ENCODE results near the gene RPS19BP1.

The RPS19BP1 gene

GRCh38 chr22:39488563-39489083 is 43.9 kb downstream of the RPS19BP1 start:
- no peak for DNase-seq

DNA sequence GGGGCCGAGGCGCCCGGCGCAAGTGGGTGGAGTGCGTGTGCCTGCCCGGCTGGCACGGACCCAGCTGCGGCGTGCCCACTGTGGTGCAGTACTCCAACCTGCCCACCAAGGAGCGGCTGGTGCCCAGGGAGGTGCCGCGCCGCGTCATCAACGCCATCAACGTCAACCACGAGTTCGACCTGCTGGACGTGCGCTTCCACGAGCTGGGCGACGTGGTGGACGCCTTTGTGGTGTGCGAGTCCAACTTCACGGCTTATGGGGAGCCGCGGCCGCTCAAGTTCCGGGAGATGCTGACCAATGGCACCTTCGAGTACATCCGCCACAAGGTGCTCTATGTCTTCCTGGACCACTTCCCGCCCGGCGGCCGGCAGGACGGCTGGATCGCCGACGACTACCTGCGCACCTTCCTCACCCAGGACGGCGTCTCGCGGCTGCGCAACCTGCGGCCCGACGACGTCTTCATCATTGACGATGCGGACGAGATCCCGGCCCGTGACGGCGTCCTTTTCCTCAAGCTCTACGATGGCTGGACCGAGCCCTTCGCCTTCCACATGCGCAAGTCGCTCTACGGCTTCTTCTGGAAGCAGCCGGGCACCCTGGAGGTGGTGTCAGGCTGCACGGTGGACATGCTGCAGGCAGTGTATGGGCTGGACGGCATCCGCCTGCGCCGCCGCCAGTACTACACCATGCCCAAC is 44.6 kb downstream of the RPS19BP1 start:
- no peak for DNase-seq

DNA sequence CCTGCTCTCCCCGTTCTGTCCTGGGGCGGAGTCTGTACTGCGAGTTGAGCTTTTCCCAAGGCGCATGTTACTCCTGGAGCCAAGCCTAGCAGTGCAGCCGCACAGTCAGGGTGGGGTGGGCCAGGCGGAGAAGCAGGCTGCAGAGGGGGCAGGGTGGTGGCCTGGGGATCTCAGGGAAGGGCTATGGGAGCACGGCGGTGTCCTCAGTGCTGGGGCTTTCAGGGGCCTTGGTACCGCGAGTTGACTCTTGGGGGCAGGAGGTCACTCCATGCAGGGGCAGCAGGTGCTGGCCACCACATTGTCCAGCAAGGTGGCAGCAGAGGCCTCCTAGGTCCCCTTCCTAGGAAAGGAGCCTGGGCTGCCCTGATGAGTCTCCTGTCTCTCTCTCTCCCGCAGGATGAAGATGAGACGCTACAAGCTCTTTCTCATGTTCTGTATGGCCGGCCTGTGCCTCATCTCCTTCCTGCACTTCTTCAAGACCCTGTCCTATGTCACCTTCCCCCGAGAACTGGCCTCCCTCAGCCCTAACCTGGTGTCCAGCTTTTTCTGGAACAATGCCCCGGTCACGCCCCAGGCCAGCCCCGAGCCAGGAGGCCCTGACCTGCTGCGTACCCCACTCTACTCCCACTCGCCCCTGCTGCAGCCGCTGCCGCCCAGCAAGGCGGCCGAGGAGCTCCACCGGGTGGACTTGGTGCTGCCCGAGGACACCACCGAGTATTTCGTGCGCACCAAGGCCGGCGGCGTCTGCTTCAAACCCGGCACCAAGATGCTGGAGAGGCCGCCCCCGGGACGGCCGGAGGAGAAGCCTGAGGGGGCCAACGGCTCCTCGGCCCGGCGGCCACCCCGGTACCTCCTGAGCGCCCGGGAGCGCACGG is 45.4 kb downstream of the RPS19BP1 start:
- DNase-seq: no peak

DNA sequence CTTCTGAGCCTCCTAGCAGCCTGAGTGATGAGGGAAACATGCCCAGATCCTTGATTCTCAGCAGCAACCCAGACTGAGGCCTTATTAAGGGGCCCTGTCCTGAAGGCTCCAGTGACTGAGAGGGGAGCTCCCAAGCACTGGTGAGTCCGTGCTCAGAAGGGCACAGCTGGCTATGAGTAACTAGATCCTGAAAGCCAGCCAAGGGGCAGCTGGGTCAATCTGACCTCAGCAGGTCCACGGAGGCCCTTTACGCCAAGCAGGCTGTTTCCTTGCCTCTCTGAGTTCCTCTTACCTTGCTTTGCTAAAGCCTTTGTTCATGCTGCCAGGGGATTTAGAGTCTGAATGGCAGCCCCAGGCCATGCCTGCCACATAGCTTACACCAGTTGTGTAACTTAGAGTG is 49.8 kb downstream of the RPS19BP1 start:
- no peak for DNase-seq

DNA sequence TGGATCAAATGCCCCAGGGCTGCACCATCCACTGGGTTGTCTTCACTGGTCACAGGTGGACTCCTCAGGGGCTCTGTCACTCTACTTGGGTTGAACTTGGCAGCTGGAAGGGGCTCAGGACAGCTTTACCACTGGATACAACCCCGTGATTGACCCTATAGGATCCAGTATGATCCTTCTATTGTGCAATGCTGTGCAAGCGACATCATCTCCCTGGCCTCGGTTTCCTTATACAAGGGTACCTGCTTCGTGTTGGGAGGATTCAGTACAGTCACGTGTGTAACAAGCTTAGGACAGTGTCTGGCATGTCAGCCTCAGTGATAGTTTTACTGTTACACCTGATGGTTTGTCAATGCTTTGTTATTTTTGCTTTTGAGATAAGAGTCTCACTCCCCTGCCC is 51.0 kb downstream of the RPS19BP1 start:
- no peak for DNase-seq

DNA sequence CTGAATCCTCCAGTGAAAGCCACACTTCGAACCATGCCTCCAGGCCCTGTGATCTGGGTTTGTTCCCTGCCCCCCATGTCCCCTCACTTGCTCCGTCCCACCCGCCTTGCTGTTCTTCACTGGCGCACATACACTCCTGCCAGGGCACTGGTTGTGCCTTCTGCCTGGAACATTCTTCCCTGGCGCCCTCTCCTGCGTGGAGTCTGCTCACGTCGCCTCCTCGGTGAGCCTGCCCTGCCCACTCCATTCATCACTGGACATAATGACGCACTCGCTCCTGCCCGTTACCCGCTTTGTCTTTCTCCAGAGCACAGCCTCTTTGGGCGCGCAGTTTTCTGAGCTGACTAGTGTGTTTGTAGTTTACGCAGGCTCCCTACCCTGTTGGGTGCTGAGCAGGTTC is 51.5 kb downstream of the RPS19BP1 start:
- DNase-seq: no peak

GRCh38 chr22:39480557-39480956 is 52.0 kb downstream of the RPS19BP1 start:
- no peak for DNase-seq

DNA sequence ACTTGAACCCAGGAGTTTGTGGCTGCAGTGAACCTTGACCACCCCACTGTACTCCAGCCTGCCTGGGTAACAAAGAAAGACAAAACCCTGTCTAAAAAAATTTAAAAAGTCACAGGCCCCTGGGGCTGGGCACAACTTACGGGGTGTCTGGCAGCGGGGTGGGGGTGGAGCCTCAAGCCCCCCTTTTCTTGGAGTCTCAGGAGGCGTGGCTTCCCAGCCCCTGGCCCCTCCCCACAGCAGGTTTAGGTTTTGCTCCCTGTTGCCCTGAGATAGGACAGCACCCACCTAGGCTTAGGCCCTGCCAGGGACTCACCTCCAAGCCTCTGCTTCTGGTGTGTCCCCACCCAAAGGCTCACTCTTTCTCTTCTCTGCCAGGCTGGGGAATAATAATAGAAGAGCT is 53.3 kb downstream of the RPS19BP1 start:
- no peak for DNase-seq
